Cardiac fibroblast (primary cell): ENCODE results near the gene HS3ST1.

Experiments
- DNase-seq, 2 donors: peaks; one replicate each; pipeline versions ENCODE4 v3.0.0 to v3.0.0-alpha.2; 2010; ENCODE audit warnings: low read depth in 2 of 2
- H3K4me3 ChIP-seq, 2 donors: replicated peaks in 1 of 2; 1 replicate in 1 of 2; 2 replicates in 1 of 2; pipeline ENCODE4 v1.5.1; 2011; ENCODE audit warnings: low read depth in 2 of 2, low read length in 2 of 2, mild to moderate bottlenecking in 2 of 2, moderate library complexity in 1 of 2
- TF ChIP-seq, protein P1 (sequence below): IDR thresholded peaks from one replicate; pipeline ENCODE4 v1.5.1; 2011; ENCODE audit warnings: low read depth, mild to moderate bottlenecking, low read length, inconsistent platforms

HS3ST1 gene

DNA sequence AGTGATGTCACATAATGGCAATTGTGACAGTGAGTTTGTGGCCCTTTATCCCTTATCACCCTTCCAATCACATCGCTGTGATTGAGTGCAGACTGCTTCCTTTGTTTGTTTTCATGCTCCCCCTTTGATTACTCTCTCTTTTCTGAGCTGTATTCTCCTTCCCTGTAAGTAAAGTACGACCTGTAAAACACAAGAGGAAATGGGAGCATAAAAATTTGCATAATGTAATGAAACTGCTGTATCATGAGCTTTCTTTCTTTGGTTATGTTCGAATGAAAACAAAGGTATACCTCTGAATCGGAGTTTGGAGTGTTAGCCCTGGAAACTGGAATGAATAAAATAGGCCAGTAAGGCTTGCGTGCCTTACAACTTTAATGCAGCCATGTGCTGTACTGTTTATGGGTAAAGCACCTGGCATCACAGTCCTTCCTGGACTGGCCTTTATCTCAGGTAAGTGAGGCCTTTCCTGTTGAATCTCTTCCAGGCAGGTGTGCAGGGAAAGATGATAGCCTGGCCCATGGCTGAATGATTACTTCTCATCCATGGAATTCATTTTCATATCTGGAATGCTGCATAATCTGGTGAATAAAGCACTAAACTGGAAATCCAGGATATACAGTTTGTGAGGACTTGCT, 26.6 kb upstream of the HS3ST1 start:
- no peak overlapping the region for H3K4me3 ChIP-seq
- TF ChIP-seq, protein P1, sequence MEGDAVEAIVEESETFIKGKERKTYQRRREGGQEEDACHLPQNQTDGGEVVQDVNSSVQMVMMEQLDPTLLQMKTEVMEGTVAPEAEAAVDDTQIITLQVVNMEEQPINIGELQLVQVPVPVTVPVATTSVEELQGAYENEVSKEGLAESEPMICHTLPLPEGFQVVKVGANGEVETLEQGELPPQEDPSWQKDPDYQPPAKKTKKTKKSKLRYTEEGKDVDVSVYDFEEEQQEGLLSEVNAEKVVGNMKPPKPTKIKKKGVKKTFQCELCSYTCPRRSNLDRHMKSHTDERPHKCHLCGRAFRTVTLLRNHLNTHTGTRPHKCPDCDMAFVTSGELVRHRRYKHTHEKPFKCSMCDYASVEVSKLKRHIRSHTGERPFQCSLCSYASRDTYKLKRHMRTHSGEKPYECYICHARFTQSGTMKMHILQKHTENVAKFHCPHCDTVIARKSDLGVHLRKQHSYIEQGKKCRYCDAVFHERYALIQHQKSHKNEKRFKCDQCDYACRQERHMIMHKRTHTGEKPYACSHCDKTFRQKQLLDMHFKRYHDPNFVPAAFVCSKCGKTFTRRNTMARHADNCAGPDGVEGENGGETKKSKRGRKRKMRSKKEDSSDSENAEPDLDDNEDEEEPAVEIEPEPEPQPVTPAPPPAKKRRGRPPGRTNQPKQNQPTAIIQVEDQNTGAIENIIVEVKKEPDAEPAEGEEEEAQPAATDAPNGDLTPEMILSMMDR, result no peak
- no peak for DNase-seq

GRCh38 chr4:11451716-11452115, 23.0 kb upstream of the HS3ST1 start:
- H3K4me3 ChIP-seq, result no peak overlapping the region
- TF ChIP-seq, protein P1, result no peak
- DNase-seq, result no peak

DNA sequence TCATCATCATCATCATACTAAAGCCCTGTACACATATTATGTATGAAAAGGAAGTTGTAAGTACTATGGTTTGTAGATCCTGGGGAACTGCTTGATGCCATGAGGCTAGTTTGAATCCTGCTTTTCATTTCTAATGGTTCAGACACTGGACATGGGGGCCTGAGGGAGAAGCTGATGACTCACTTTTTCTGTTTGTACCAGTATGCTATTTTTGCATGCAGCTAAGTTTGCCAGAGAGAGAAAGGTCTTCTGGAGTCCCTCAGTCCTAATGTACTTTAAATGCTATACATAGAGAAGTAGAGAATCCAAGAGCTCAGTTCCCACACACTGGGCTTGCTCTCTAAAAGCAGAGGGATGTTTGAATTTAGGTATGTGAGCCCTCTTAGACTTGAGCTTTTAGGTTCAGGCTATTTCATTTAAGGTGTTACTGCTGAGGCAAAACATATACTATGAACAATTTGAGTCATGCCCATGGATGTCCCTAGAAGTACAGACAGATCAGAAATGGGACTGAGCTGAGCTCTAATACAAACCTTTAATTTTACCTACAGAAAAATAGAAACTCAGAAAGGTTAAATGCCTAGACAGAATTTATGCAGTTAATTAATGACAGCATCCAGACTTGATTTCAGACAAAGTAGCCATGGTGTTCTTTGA, 17.6 kb upstream of the HS3ST1 start:
- TF ChIP-seq, protein P1, result no peak
- DNase-seq, result peak; percentile 19 to 31
- H3K4me3 ChIP-seq, result no peak overlapping the region

DNA sequence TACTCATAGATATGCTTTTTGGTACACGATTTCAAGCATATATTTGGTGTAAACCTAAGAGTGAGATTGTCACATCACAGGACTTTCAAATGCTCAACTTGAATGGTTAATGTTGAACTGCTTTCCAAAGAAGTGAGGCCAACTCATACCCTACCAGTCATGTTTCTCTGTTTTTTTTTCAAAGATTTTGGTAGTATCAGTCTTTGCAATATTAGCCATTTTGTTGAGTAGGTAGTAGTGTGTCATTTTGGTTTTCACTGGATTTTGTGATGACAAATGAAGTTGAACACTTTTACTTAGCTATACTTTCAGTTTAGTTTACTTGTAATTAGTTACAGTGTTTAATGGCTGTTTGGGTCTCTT, 12.5 kb upstream of the HS3ST1 start:
- no peak overlapping the region for H3K4me3 ChIP-seq
- no peak for DNase-seq
- TF ChIP-seq, protein P1, result no peak

DNA sequence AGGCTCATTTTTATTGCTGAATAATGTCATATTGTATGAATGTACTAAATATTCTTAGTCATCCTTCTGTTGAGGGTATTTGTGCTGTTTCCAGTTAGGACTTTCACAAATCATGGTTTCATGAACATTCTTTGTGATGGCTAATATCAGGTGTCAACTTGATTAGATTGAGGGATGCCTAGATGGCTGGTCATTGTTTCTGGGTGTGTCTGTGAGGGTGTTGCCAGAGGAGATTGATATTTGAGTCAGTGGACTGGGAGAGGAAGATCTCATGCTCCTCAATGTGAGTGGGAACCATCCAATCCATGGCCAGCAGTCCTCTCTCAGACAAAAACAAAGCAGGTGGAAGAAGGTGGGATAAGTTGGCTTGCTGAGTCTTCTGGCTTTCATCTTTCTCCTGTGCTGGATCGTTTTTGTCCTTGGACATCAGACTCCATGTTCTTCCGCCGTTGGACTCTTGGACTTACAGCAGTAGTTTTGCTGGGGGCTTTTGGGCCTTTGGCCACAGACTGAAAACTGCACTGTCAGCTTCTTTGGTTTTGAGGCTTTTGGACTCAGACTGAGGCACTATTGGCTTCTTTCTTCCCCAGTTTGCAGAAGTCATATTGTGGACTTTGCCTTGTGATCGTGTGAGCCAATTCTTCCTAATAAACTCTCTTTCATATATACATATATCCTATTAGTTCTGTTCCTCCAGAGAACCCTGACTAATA, 11.9 kb upstream of the HS3ST1 start:
- DNase-seq, result no peak
- TF ChIP-seq, protein P1, result no peak
- no peak overlapping the region for H3K4me3 ChIP-seq

DNA sequence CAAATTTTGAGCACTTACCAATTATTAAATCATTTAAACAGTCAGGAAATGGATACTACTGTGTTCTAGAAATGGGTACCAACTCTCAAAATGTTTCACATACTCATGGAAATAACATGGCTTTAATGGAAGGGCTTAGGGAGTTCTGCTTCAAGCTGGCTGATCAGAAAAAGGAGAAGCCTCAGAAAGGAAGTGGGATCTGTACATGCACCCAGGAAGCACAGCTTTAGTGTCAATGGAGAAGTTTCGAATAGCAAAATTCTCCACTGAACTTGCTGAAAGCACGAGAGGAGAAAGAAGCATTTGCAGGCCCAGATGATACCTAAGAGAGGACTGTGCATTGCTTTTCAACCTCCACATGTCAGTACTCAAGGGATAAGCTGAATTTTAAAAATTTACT, 11.1 kb upstream of the HS3ST1 start:
- DNase-seq, result no peak
- TF ChIP-seq, protein P1, result no peak
- no peak overlapping the region for H3K4me3 ChIP-seq
